Body of pancreas (tissue), 4 donors: ENCODE data around the gene ZFPL1. TPM values are rescaled to one million over a fixed set of nuclear protein-coding genes. Genes with fewer than 3 reads are reported as not detected.

Experiments used
- ATAC-seq: fragments of 150-250 bp; one replicate; pipeline ENCODE4 v1.9.1; 2016
- DNase-seq, 4 donors: peaks; one replicate each; pipeline ENCODE4 v3.0.0-alpha.2; 2019
- H3K27ac ChIP-seq, 4 donors: fragments of 200-600 bp; sonication (generic); 1 replicate in 3 of 4; 2 replicates in 1 of 4; pipeline versions ENCODE4 v1.5.1 to v1.6.1; 2016 to 2019; ENCODE audit warnings: mild to moderate bottlenecking in 1 of 4, mixed read lengths in 1 of 4, moderate library complexity in 1 of 4
- H3K27me3 ChIP-seq, 2 donors: fragments of 200-600 bp; sonication (generic); one replicate each; pipeline ENCODE4 v1.6.0; 2016; ENCODE audit warnings: mild to moderate bottlenecking in 1 of 2
- H3K36me3 ChIP-seq, 2 donors: fragments of 200-600 bp; sonication (generic); replicated peaks in 1 of 2; 2 replicates each; pipeline ENCODE4 v1.5.1; 2016; ENCODE audit warnings: low read depth in 2 of 2; ENCODE audit not compliant: insufficient read depth in 1 of 2
- H3K4me1 ChIP-seq: fragments of 200-600 bp; sonication (generic); one replicate; pipeline ENCODE4 v1.6.0; 2016
- H3K4me3 ChIP-seq, 2 donors: fragments of 200-600 bp; sonication (generic); 1 replicate in 1 of 2; 2 replicates in 1 of 2; pipeline ENCODE4 v1.5.1; 2016 to 2019
- H3K9me3 ChIP-seq, 3 donors: fragments of 200-600 bp; sonication (generic); 1 replicate in 2 of 3; 2 replicates in 1 of 3; pipeline ENCODE4 v1.5.1; 2016
- CTCF ChIP-seq, 7 experiments: fragments of 450-650 bp in 4 of 7; fragments of 200-600 bp in 3 of 7; sonication (generic) in 3 of 7; IDR thresholded peaks; one replicate each; pipeline ENCODE4 v1.5.1; 2016 to 2019; ENCODE audit warnings: antibody characterized with exemption in 7 of 7
- POLR2A ChIP-seq, 3 donors: fragments of 450-650 bp; IDR thresholded peaks; one replicate each; pipeline ENCODE4 v1.6.1; 2016; ENCODE audit warnings: antibody characterized with exemption in 3 of 3, mild to moderate bottlenecking in 2 of 3
- WGBS, 2 donors: methylation state at CpG; one replicate each; pipeline ENCODE4 v1.1.5; 2017; 5-methylcytosine and 5-hydroxymethylcytosine counted together
- intact Hi-C: fragments of 100-400 bp; cut with DNase I; formaldehyde crosslinking; loops from one replicate; pipeline ENCODE4 v1.15.1; 2023
- total RNA-seq, 2 donors: library from RNA; depleted of rRNA; stranded (reverse); fragments of >200 nt; gene quantifications; one replicate each; pipeline ENCODE4 v1.1.0, GENCODE V29; 2016

ZFPL1 gene
- total RNA-seq, 2 donors from 2014 or later: 23.1 to 29.3 TPM

GRCh38 chr11:65063532-65063931 lies 20.5 kb upstream of the ZFPL1 start:
- Histone ChIP-seq H3K4me1 (no peaks in the 10 kb centered on the region), H3K9me3 (no peaks in the 10 kb centered on the region), H3K36me3 (no peaks in the 10 kb centered on the region), H3K4me3 (no peak overlapping the region), H3K27ac (no peak overlapping the region), H3K27me3 (no peaks in the 10 kb centered on the region)
- DNase-seq (no peak), ATAC-seq (no peak)
- 50 to 62% methylated on average over 2 to 3 of the region's 3 CpGs for WGBS, 2 donors
- intact Hi-C loops: no loop called here
- TF ChIP-seq CTCF (IDR thresholded peaks at IDR 0.05) (no peak), POLR2A (IDR thresholded peaks at IDR 0.05) (no peak)

GRCh38 chr11:65064847-65065240 lies 19.2 kb upstream of the ZFPL1 start:
- 86 to 88% methylated on average over 4 of the region's 4 CpGs for WGBS, 2 donors

GRCh38 chr11:65065851-65066250 lies 18.2 kb upstream of the ZFPL1 start:
- 68 to 77% methylated on average over 3 to 7 of the region's 7 CpGs for WGBS, 2 donors
- TF ChIP-seq CTCF (IDR thresholded peaks at IDR 0.05): no peak
- TF ChIP-seq POLR2A (IDR thresholded peaks at IDR 0.05): no peak
- ATAC-seq (no peak), DNase-seq (no peak)
- Histone ChIP-seq H3K4me3 (no peak overlapping the region), H3K9me3 (no peaks in the 10 kb centered on the region), H3K4me1 (no peaks in the 10 kb centered on the region), H3K27me3 (no peaks in the 10 kb centered on the region), H3K36me3 (no peaks in the 10 kb centered on the region), H3K27ac (no peak overlapping the region)
- intact Hi-C loops: no loop called here

More at GRCh38 chr11:65064847-65065240, 19.2 kb upstream of the ZFPL1 start:
- intact Hi-C loops: no loop called here
- no peak overlapping the region for H3K4me3 ChIP-seq
- H3K36me3 ChIP-seq: no peaks in the 10 kb centered on the region
- DNase-seq (no peak), ATAC-seq (no peak)
- H3K27me3 ChIP-seq: no peaks in the 10 kb centered on the region
- no peak for TF ChIP-seq POLR2A (IDR thresholded peaks at IDR 0.05)
- H3K9me3 ChIP-seq: no peaks in the 10 kb centered on the region
- no peak overlapping the region for H3K27ac ChIP-seq
- no peaks in the 10 kb centered on the region for H3K4me1 ChIP-seq

- no peak for ATAC-seq
- no peaks in the 10 kb centered on the region for H3K27me3 ChIP-seq
- H3K9me3 ChIP-seq: no peaks in the 10 kb centered on the region
- no peak overlapping the region for H3K4me3 ChIP-seq
- 57 to 83% methylated on average over 1 to 11 of the region's 11 CpGs for WGBS, 2 donors
- H3K36me3 ChIP-seq: no peaks in the 10 kb centered on the region
- no peaks in the 10 kb centered on the region for H3K4me1 ChIP-seq
- intact Hi-C loops: no loop called here
- no peak for DNase-seq
- no peak overlapping the region for H3K27ac ChIP-seq
- no peak for TF ChIP-seq POLR2A (IDR thresholded peaks at IDR 0.05)
- TF ChIP-seq CTCF (IDR thresholded peaks at IDR 0.05): no peak
These were observed 17.7 kb upstream of the ZFPL1 start for GRCh38 chr11:65066315-65066714.

- H3K36me3 ChIP-seq: no peaks in the 10 kb centered on the region
- H3K9me3 ChIP-seq: no peaks in the 10 kb centered on the region
- intact Hi-C loops: no loop called here
- H3K27ac ChIP-seq: no peak overlapping the region
- no peaks in the 10 kb centered on the region for H3K27me3 ChIP-seq
- no peak overlapping the region for H3K4me3 ChIP-seq
- H3K4me1 ChIP-seq: no peaks in the 10 kb centered on the region
- 88% methylated on average over 1 to 4 of the region's 4 CpGs for WGBS, 2 donors
- TF ChIP-seq CTCF (IDR thresholded peaks at IDR 0.05) (no peak), POLR2A (IDR thresholded peaks at IDR 0.05) (no peak)
- DNase-seq (no peak), ATAC-seq (no peak)
These were observed 17.2 kb upstream of the ZFPL1 start for GRCh38 chr11:65066805-65067291.
